ENCODE data around the gene EYS. TPM values are rescaled to one million over a fixed set of nuclear protein-coding genes. Genes with fewer than 3 reads are reported as not detected.
A peak's percentile ranks its signal among the peaks of the same experiment; 100 is the strongest.

EYS gene
- total RNA-seq, 2 experiments from 2014 or later = not detected

DNA sequence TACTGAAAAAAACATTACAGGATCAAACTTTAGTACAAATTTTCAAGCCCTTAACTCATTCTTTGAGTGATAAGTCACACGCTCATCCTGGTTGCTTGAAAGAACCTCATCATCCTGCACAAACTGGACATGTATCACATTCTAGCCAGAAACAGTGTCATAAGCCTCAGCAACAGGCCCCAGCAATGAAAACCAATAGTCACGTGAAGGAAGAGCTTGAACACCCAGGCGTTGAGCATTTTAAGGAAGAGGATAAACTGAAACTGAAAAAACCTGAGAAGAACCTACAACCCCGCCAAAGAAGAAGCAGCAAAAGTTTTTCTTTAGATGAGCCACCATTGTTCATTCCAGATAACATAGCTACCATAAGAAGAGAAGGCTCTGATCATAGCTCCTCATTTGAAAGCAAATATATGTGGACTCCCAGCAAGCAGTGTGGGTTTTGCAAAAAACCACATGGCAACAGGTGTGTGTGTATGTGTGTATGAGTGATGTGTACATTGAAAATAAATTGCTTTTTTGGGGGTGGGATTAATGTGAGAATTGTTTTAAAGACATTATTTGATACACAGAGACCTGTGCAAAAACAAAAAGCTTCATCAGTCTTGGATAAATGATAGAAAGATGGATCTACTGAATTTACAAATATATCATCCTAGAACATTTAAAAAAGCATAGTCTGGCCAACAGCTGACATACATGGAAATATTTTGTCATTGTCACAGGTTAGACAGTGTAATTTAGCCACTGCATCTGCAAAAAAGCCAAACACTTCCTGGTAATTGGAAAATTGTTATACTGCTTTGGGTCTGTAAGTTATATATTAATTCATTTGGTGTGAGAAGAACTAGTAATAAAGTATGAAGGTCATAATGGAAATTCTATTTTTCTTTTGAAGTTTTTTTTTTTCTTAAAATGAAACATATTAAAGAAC is 2021.3 kb downstream of the EYS start:
- peaks cover 33% of the 10 kb centered on the region for H3K36me3 Mint-ChIP-seq (ENCODE audit: low read depth)
- peaks cover 1% of the 10 kb centered on the region for H3K9me3 Mint-ChIP-seq
- H3K4me3 Mint-ChIP-seq = no peak overlapping the region
- H3K27ac Mint-ChIP-seq = peak overlapping the region; percentile 6
- intact Hi-C loops (cut with micrococcal nuclease) = no loop called here
- peaks cover 36% of the 10 kb centered on the region for H3K4me1 Mint-ChIP-seq (ENCODE audit: low read depth)
- no peaks in the 10 kb centered on the region for H3K27me3 Mint-ChIP-seq (ENCODE audit: low read depth)
- CTCF ChIA-PET = interaction anchor here (1.0 to 1.2 kb wide), 2 partner anchors 79 to 88 kb away, joined by 3 read pairs; no protein-coding TSS in a partner anchor
- no peak for DNase-seq

DNA sequence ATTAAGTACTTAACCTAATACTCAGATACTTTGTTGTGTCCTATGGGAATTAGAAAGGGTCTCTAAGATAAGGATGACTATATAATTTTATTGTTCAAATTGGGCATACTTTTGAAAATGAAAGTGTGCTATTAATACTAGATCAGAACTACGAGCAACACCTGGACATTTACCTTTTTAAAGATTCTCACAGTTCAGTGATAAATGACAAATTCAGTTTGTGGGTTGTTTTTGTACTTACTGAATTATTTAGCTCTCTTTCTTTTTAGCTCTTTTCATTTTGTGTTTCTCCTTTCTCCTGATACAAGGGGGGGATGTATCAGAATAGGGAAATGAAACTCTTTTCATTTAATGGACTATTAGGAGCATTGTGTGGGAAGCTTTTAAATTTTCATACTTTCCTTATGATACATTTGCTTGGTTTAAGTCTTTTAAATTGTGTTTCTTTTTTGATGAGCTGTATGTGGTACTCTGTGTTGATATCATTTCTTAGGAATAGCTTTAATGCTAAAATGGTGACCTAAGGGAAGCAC is 2023.9 kb downstream of the EYS start:
- Mint-ChIP-seq H3K4me3 (no peak overlapping the region), H3K27ac (no peak overlapping the region), H3K9me3 (peaks cover 1% of the 10 kb centered on the region), H3K4me1 (ENCODE audit: low read depth) (peaks cover 49% of the 10 kb centered on the region), H3K36me3 (ENCODE audit: low read depth) (peaks cover 44% of the 10 kb centered on the region), H3K27me3 (ENCODE audit: low read depth) (no peaks in the 10 kb centered on the region)
- CTCF ChIA-PET = interaction anchor here (0.9 to 1.2 kb wide), 2 partner anchors 48 to 110 kb away, joined by 3 read pairs; partner anchors contain the start of gene PHF3
- intact Hi-C loops (cut with micrococcal nuclease) = no loop called here
- DNase-seq = no peak

DNA sequence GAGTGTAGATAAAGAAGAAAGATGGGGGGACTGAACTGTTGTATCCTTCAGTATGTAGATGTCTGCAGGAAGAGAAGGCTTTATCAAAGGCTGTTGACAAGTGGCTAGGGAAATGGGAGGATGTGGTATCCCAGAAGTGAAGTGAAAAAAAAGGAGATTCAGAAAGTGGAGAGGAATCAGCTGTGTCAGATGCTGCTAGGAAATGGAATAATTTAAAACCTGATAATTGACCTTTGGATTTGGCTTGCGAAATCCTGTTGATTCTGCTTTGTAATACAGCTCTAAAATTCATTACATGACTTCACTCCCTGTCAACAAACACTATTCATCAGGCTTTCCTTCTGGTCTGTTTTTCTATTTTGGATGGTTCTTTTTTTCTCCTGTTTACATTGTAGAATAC is 2029.7 kb downstream of the EYS start:
- DNase-seq = no peak
- Mint-ChIP-seq H3K9me3 (no peaks in the 10 kb centered on the region), H3K36me3 (ENCODE audit: low read depth) (peaks cover 20% of the 10 kb centered on the region), H3K27me3 (ENCODE audit: low read depth) (no peaks in the 10 kb centered on the region), H3K4me3 (no peak overlapping the region), H3K27ac (no peak overlapping the region), H3K4me1 (ENCODE audit: low read depth) (peaks cover 34% of the 10 kb centered on the region)
- intact Hi-C loops (cut with micrococcal nuclease) = loop anchor here (2.0 kb wide), 1 partner anchor 40 kb away; no protein-coding TSS in a partner anchor
- CTCF ChIA-PET = no interaction called here

DNA sequence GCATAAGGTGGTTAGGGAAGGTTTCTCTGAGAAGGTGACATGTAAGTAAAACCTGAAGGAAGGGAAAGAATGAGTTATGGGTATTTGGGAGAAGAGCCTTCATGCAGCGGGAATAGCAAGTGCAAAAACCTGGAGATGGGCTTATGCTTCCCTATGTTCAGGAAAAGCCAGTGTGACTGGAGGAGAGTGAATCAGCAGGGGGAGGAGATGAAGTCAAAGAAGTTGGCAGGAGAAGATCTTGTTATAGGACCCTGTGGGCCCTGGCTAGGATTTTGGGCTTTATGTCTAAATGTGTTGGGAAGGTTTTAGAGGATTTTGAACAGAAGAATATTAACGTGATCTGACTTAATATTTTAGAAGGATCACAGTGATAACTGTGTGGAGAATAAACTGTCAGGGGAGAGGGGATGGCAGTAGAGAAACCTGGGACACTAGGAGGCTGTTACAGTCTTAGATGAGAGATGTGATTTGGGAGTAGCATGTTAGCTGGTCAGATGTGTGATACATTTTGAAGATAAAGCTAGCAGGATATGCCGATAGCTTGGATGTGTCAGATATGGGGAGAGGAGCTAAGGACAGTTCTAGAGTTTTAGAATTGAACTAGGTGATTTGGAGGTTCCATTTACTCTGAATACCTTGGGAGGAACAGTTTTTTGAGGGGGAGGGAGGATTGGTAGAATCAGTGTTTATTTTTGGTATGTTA is 2030.5 kb downstream of the EYS start:
- H3K4me3 Mint-ChIP-seq = no peak overlapping the region
- no peak overlapping the region for H3K27ac Mint-ChIP-seq
- intact Hi-C loops (cut with micrococcal nuclease) = loop anchor here (2.0 kb wide), 1 partner anchor 40 kb away; no protein-coding TSS in a partner anchor
- no peaks in the 10 kb centered on the region for H3K27me3 Mint-ChIP-seq (ENCODE audit: low read depth)
- H3K9me3 Mint-ChIP-seq = no peaks in the 10 kb centered on the region
- peaks cover 21% of the 10 kb centered on the region for H3K36me3 Mint-ChIP-seq (ENCODE audit: low read depth)
- peaks cover 34% of the 10 kb centered on the region for H3K4me1 Mint-ChIP-seq (ENCODE audit: low read depth)
- CTCF ChIA-PET = no interaction called here
- DNase-seq = no peak

DNA sequence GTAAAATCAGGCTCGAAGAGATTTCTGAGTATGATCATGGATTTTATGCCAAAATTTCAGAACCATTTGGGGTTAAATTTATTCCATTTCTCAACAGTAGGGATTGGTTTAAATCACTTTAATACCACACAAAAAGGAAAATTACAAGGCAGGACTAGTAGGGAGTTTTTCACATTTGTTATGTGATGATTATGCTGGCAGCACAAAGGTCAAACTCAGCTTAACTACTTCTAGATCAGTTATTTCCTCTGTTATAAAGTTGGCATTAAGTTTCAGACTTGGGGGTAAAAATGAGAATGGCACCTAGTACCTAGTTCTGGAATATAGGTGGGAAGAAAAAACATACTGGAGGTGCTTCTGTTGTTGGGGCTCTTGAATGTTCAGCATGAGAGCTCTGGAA is 2031.9 kb downstream of the EYS start:
- intact Hi-C loops (cut with micrococcal nuclease) = no loop called here
- peaks cover 17% of the 10 kb centered on the region for H3K36me3 Mint-ChIP-seq (ENCODE audit: low read depth)
- CTCF ChIA-PET = no interaction called here
- no peak overlapping the region for H3K27ac Mint-ChIP-seq
- H3K4me1 Mint-ChIP-seq (ENCODE audit: low read depth) = peaks cover 29% of the 10 kb centered on the region
- H3K9me3 Mint-ChIP-seq = no peaks in the 10 kb centered on the region
- H3K27me3 Mint-ChIP-seq (ENCODE audit: low read depth) = no peaks in the 10 kb centered on the region
- H3K4me3 Mint-ChIP-seq = no peak overlapping the region
- no peak for DNase-seq

DNA sequence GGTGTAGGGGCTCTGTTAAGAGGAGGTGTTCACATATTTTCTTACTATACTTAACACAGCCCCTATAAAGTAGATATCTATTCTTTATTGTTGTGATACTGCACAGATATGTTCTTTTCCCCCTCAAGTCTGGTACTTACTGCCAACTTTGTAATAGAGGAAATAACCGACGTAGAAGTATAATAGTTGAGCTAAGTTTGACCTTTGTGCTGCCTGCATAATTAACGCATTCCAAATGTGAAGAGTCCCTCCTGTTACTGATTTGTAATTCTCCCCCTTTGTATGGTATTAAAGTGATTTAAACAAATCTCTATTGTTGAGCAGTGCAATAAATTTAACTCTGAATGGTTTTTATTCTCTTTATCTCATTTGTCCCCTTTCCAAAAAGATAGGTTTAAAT is 2032.4 kb downstream of the EYS start:
- no peak for DNase-seq
- Mint-ChIP-seq H3K36me3 (ENCODE audit: low read depth) (peaks cover 15% of the 10 kb centered on the region), H3K4me1 (ENCODE audit: low read depth) (peaks cover 28% of the 10 kb centered on the region), H3K27me3 (ENCODE audit: low read depth) (no peaks in the 10 kb centered on the region), H3K27ac (no peak overlapping the region), H3K9me3 (no peaks in the 10 kb centered on the region), H3K4me3 (no peak overlapping the region)
- intact Hi-C loops (cut with micrococcal nuclease) = no loop called here
- CTCF ChIA-PET = no interaction called here

DNA sequence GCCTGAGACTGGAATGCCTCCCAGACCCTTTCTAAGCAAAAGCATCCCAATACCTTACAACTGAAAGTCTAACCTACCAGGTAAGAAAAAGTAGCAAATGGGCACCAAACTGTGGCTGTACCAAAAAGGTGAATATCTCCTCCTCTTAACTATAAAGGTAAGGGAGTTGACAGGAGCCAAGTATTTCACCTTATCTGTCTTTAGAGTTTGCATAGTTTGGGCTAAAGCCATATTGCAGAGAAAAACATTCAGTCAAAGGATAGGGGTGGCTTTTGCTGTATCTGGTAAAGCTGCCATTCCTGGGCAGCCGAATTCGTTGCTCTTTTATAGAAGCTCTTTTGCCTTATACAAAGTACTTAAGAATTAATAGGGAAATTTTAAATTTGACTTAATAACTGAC is 2033.3 kb downstream of the EYS start:
- peaks cover 26% of the 10 kb centered on the region for H3K4me1 Mint-ChIP-seq (ENCODE audit: low read depth)
- intact Hi-C loops (cut with micrococcal nuclease) = no loop called here

DNA sequence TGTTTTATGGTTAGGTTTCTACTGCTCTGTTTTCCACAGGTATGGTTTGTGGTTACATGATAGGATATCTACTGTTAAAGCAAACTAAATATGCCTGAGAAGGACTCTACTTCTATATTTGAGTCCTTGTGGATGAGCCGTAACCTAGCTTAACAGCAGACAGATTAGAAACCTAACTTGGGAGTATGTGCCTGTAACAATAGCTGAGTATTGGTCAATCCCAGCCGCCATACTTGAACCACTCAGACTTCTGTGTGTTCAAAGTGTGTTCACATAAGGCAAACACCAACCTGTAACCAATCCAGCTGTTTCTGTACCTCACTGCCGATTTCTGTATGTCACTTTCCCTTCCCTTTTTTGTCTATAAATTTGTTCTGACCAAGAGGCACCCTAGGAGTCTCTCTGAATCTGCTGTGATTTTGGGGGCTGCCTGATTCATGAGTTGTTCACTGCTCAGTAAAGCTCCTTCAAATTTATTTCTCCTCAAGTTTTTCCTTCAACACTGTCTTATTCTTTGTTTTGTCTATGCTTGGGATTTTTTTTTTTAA is 2034.4 kb downstream of the EYS start:
- Mint-ChIP-seq H3K9me3 (no peaks in the 10 kb centered on the region), H3K27me3 (ENCODE audit: low read depth) (no peaks in the 10 kb centered on the region), H3K4me1 (ENCODE audit: low read depth) (peaks cover 29% of the 10 kb centered on the region), H3K27ac (no peak overlapping the region), H3K36me3 (ENCODE audit: low read depth) (peaks cover 13% of the 10 kb centered on the region), H3K4me3 (no peak overlapping the region)
- intact Hi-C loops (cut with micrococcal nuclease) = no loop called here
- DNase-seq = no peak
- CTCF ChIA-PET = interaction anchor here (0.7 kb wide), 1 partner anchor 76 kb away, joined by 3 read pairs; no protein-coding TSS in a partner anchor

More for the DNA sequence above, 2033.3 kb downstream of the EYS start:
- H3K27me3 Mint-ChIP-seq (ENCODE audit: low read depth) = no peaks in the 10 kb centered on the region
- H3K36me3 Mint-ChIP-seq (ENCODE audit: low read depth) = peaks cover 13% of the 10 kb centered on the region
- H3K4me3 Mint-ChIP-seq = no peak overlapping the region
- no peaks in the 10 kb centered on the region for H3K9me3 Mint-ChIP-seq
- no peak overlapping the region for H3K27ac Mint-ChIP-seq
- no peak for DNase-seq
- CTCF ChIA-PET = no interaction called here

DNA sequence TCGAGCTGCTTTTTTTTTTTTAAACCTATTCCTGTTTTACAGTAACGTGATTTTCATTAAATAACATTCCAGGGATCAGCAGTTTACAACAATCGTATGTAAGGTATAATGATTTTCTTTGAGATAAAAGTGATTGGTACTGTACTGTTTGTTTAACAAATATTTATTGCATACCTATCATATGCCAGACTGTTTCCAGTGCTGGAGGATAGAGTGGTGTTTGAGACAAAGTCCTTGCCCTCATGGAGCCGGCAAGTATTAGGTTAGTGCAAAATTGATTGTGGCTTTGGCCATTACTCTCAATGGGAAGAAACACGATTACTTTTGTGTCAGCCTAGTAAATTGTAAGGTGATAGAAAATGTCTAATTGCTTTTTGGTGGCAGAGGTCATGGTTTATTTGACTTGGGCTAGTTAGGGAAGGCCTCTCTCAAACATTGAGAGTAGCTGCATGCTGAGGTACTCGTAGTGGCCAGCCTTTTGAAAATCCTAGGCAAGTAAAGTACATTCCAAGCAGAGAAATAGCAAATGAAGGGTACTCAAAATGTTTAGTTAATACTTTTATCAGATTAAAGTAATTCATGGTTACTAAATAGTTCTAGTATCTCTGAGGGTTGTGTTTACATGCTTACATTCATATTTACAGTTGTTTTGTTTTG is 2035.8 kb downstream of the EYS start:
- CTCF ChIA-PET = interaction anchor here (0.6 to 0.7 kb wide), 2 partner anchors 11 to 258 kb away, joined by 3 read pairs; no protein-coding TSS in a partner anchor

More for the DNA sequence above, 2035.8 kb downstream of the EYS start:
- Mint-ChIP-seq H3K27ac (no peak overlapping the region), H3K4me1 (ENCODE audit: low read depth) (peaks cover 37% of the 10 kb centered on the region), H3K27me3 (ENCODE audit: low read depth) (no peaks in the 10 kb centered on the region), H3K4me3 (no peak overlapping the region), H3K36me3 (ENCODE audit: low read depth) (peaks cover 13% of the 10 kb centered on the region), H3K9me3 (no peaks in the 10 kb centered on the region)
- intact Hi-C loops (cut with micrococcal nuclease) = no loop called here
- DNase-seq = no peak

Data from activated naive CD4-positive, alpha-beta T cell treated with anti-CD3 and anti-CD28 coated beads for 36 hours (primary cell).